A673 (cell line): ENCODE measurements around the gene EIF3CL.
"Not testable (repeated sequence)": the region's sequence is repeated elsewhere in the genome, so short reads cannot be mapped to it uniquely, and the experiment has no call there.

Source experiments
- CTCF ChIP-seq: fragments of 300-800, 200-600 bp; sonication (generic); conservative IDR thresholded peaks from 2 replicates; pipeline ENCODE4 v1.5.1; 2017; ENCODE audit warnings: low read depth, mild to moderate bottlenecking, antibody characterized with exemption, low read length, moderate library complexity, mixed read lengths
- EZH2 ChIP-seq: fragments of 200-600 bp; sonication (generic); IDR thresholded peaks from 2 replicates; pipeline ENCODE4 v1.6.1; 2017; ENCODE audit warnings: borderline replicate concordance, low read depth, mild to moderate bottlenecking, mixed read lengths, antibody characterized with exemption, low read length; ENCODE audit not compliant: poor library complexity, severe bottlenecking

GRCh38 chr16:28413585-28413984 is 9.9 kb upstream of the EIF3CL start:
- not testable (repeated sequence) for TF ChIP-seq EZH2, CTCF
